NCI-H2171 treated with DMSO at 0.1 percent for 48 hours (cell line): ENCODE results near the gene PPARA.
"Not testable (repeated sequence)": the region's sequence is repeated elsewhere in the genome, so short reads cannot be mapped to it uniquely, and the experiment has no call there.

ENCODE experiments used
- DNase-seq: peaks from one replicate; lab custom pipeline; 2025; lab: John Stamatoyannopoulos, UW

The PPARA gene

GRCh38 chr22:46127556-46127955 is 22.8 kb upstream of the PPARA start:
- DNase-seq = no peak

GRCh38 chr22:46128606-46129005 is 21.7 kb upstream of the PPARA start:
- DNase-seq = no peak

GRCh38 chr22:46129390-46130041 is 20.8 kb upstream of the PPARA start:
- DNase-seq = no peak

GRCh38 chr22:46131151-46131587 is 19.2 kb upstream of the PPARA start:
- no peak for DNase-seq

- DNase-seq = not testable (repeated sequence)
These were observed 18.0 kb upstream of the PPARA start for GRCh38 chr22:46132193-46132829.

- DNase-seq = no peak
These were observed 17.3 kb upstream of the PPARA start for GRCh38 chr22:46132830-46133587.

GRCh38 chr22:46133588-46133855 is 16.8 kb upstream of the PPARA start:
- no peak for DNase-seq

GRCh38 chr22:46134111-46134705 is 16.1 kb upstream of the PPARA start:
- no peak for DNase-seq

GRCh38 chr22:46135611-46136485 is 14.5 kb upstream of the PPARA start:
- no peak for DNase-seq

- no peak for DNase-seq
These were observed 13.7 kb upstream of the PPARA start for GRCh38 chr22:46136486-46137217.

- no peak for DNase-seq
These were observed 13.0 kb upstream of the PPARA start for GRCh38 chr22:46137218-46137766.

- no peak for DNase-seq
These were observed 12.1 kb upstream of the PPARA start for GRCh38 chr22:46138058-46138797.

GRCh38 chr22:46139417-46139816 is 10.9 kb upstream of the PPARA start:
- not testable (repeated sequence) for DNase-seq

GRCh38 chr22:46139895-46140350 is 10.4 kb upstream of the PPARA start:
- no peak for DNase-seq

GRCh38 chr22:46140989-46141928 is 9.1 kb upstream of the PPARA start:
- no peak for DNase-seq

- no peak for DNase-seq
These were observed 7.5 kb upstream of the PPARA start for GRCh38 chr22:46142548-46143490.

- DNase-seq = no peak
These were observed 6.7 kb upstream of the PPARA start for GRCh38 chr22:46143491-46144147.
